ENCODE results near the gene TLR8. TPM values are rescaled to one million over a fixed set of nuclear protein-coding genes. Genes with fewer than 3 reads are reported as not detected.
A peak's percentile ranks its signal among the peaks of the same experiment; 100 is the strongest.

TLR8 gene
- total and polyA plus RNA-seq, 2 of the 4 experiments (the other 2 are of a cell fraction), result not detected

- no peak for ATAC-seq (ENCODE audit: low read depth)
- peak overlapping the region; percentile 37 for H2AFZ ChIP-seq (replicated peaks; ENCODE audit: low read length, poor library complexity)
- POLR2A ChIA-PET (ENCODE audit: unreplicated experiment), result no interaction called here
Measured at GRCh38 chrX:12971282-12972003, 65.0 kb downstream of the TLR8 start.

More at GRCh38 chrX:12971282-12972003, 65.0 kb downstream of the TLR8 start:
- peaks cover 0 to 17% of the 10 kb centered on the region in 2 experiments; a peak in 2 of 4 replicates for H3K79me1 ChIP-seq (ENCODE audit: low read depth in 1 of 2, low read length in 2 of 2)
- peak overlapping the region; percentile 50; the same call in 1 of the 2 replicates for H2BK120ac ChIP-seq (ENCODE audit: low read depth, low read length)
- H3K23ac ChIP-seq (ENCODE audit: low read depth, low read length), result no peak overlapping the region
- CTCF ChIA-PET, result no interaction called here
- H3K27ac ChIP-seq (ENCODE audit: insufficient read depth, low read length), result peak overlapping the region; percentile 38; the same call in 1 of the 2 replicates
- H2BK5ac ChIP-seq (ENCODE audit: low read depth, low read length, poor library complexity, severe bottlenecking), result no peak overlapping the region
- no peak overlapping the region for H3K4me3 ChIP-seq (ENCODE audit: insufficient read depth, low read depth, low read length)
- H3K4me2 ChIP-seq (ENCODE audit: low read depth, low read length), result no peak overlapping the region
- H3K4me1 ChIP-seq (ENCODE audit: control insufficient read depth, insufficient read depth, low read length), result peaks cover 2% of the 10 kb centered on the region
- H2BK20ac ChIP-seq (ENCODE audit: low read depth, low read length), result no peak overlapping the region
- H4K5ac ChIP-seq (ENCODE audit: low read depth, low read length), result peak overlapping the region; percentile 61
- no peaks in the 10 kb centered on the region for H3K9me3 ChIP-seq (ENCODE audit: control insufficient read depth, insufficient read depth, low read length)
- in situ Hi-C loops (cut with MboI; ENCODE audit: low sequenced_read_pairs), result loop anchor here (25.0 kb wide), 2 partner anchors 766 to 1066 kb away; partner anchors contain the start of genes GEMIN8, OFD1 and TRAPPC2
- WGBS, 2 experiments (ENCODE audit: extremely low coverage in 2 of 2, insufficient read length in 1 of 2), result no CpG with 5 or more reads among the region's 12 CpGs
- H2AK9ac ChIP-seq (replicated peaks; ENCODE audit: low read depth, low read length, poor library complexity), result no peak overlapping the region
- H2AK5ac ChIP-seq (ENCODE audit: low read depth, low read length), result no peak overlapping the region
- peak overlapping the region; percentile 7; the same call in 1 of the 2 replicates for H3K4ac ChIP-seq (ENCODE audit: low read depth, low read length)
- peaks cover 6% of the 10 kb centered on the region; the same call in 1 of the 2 replicates for H3K36me3 ChIP-seq (ENCODE audit: control insufficient read depth, insufficient read depth, low read length)
- peak overlapping the region; percentile 45; the same call in 1 of the 2 replicates for H3K9ac ChIP-seq (ENCODE audit: low read depth, low read length)
- H2BK15ac ChIP-seq (ENCODE audit: low read depth, low read length), result 0 out of 3 replicates have a peak overlapping the region, but pooled peaks have one; percentile 55
- peak overlapping the region in 1 of 2 experiments; percentile 68; a peak in 2 of 4 replicates for H4K8ac ChIP-seq (ENCODE audit: low read depth in 2 of 2, low read length in 2 of 2)
- intact Hi-C loops (cut with micrococcal nuclease), result loop anchor here (2.0 to 10.0 kb wide), 3 partner anchors 103 to 681 kb away; partner anchors contain the start of gene TCEANC
- TF ChIP-seq CEBPB (IDR thresholded peaks at IDR 0.05; ENCODE audit: low read depth, low read length) (no peak), NFE2L2 (IDR thresholded peaks at IDR 0.05; ENCODE audit: low read depth, low read length) (no peak), RFX5 (IDR thresholded peaks at IDR 0.05; ENCODE audit: low read depth, low read length) (no peak), POLR2A (IDR thresholded peaks at IDR 0.05; ENCODE audit: low read depth, low read length) (no peak), RCOR1 (IDR thresholded peaks at IDR 0.05; ENCODE audit: insufficient replicate concordance, low read length) (no peak), BHLHE40 (IDR thresholded peaks at IDR 0.05; ENCODE audit: low read depth, low read length) (no peak), RAD21 (IDR thresholded peaks at IDR 0.05; ENCODE audit: low read length) (no peak), FOS (IDR thresholded peaks at IDR 0.05; ENCODE audit: low read depth, low read length) (no peak), ELK1 (IDR thresholded peaks at IDR 0.05; ENCODE audit: borderline replicate concordance, low read depth, low read length) (no peak), MAFK (IDR thresholded peaks at IDR 0.05; ENCODE audit: low read depth, low read length) (no peak), CHD1 (IDR thresholded peaks at IDR 0.05; ENCODE audit: low read depth, low read length) (no peak), USF2 (IDR thresholded peaks at IDR 0.05; ENCODE audit: low read depth, low read length) (no peak), CTCF (conservative IDR thresholded peaks at IDR 0.05; ENCODE audit: low read depth, low read length) (no peak)
- H3K14ac ChIP-seq (replicated peaks; ENCODE audit: low read depth, low read length), result 0 out of 2 replicates have a peak overlapping the region, but pooled peaks have one; percentile 70
- no peaks in the 10 kb centered on the region for H3K27me3 ChIP-seq (ENCODE audit: control insufficient read depth, insufficient read depth, low read length)
- no peaks in the 10 kb centered on the region for H3K9me1 ChIP-seq (ENCODE audit: insufficient read depth, low read length)
- H4K91ac ChIP-seq (ENCODE audit: insufficient read depth, low read depth, low read length), result peak overlapping the region; percentile 58; the same call in 1 of the 2 replicates
- dilution Hi-C loops (cut with HindIII; ENCODE audit: low sequenced_read_pairs, unreplicated experiment), result no loop called here
- H3K56ac ChIP-seq (ENCODE audit: extremely low read depth, insufficient read depth, low read length), result 0 out of 2 replicates have a peak overlapping the region, but pooled peaks have one; percentile 26
- DNase-seq, result no peak
- H4K20me1 ChIP-seq (ENCODE audit: insufficient read depth, low read length), result peaks cover 12% of the 10 kb centered on the region; the same call in 1 of the 2 replicates
- H3K18ac ChIP-seq (ENCODE audit: low read depth, low read length), result peak overlapping the region; percentile 70; the same call in 1 of the 2 replicates
- no TSS peak for BruUV-seq (replicated peaks)

All from IMR-90 (cell line).